SU-DHL-6 (cell line): ENCODE results near the gene SSR4.

Experiments used
- H2AFZ ChIP-seq: fragments of 200-600 bp; sonication (generic); 2 replicates; pipeline ENCODE4 v1.6.1; 2014; ENCODE audit warnings: low read depth, mild to moderate bottlenecking, moderate library complexity, mixed read lengths, antibody characterized with exemption, low read length; ENCODE audit not compliant: severe bottlenecking
- H3F3A ChIP-seq: fragments of 200-600 bp; shearing (Covaris generic); 2 replicates; pipeline ENCODE4 v1.6.0; 2016; ENCODE audit warnings: antibody characterized with exemption, mild to moderate bottlenecking; ENCODE audit not compliant: insufficient read depth
- H3K27ac ChIP-seq: fragments of 200-600 bp; sonication (generic); 2 replicates; pipeline ENCODE4 v1.5.1; 2016; ENCODE audit warnings: low read depth, mild to moderate bottlenecking, low read length, moderate library complexity, mixed read lengths
- H3K27me3 ChIP-seq: fragments of 200-600 bp; sonication (generic), shearing (Covaris generic); 2 replicates; pipeline ENCODE4 v1.6.0; 2014; ENCODE audit warnings: mild to moderate bottlenecking, low read length
- H3K36me3 ChIP-seq: fragments of 200-600 bp; sonication (generic); 2 replicates; pipeline ENCODE4 v1.6.1; 2014; ENCODE audit warnings: mild to moderate bottlenecking, low read length, mixed read lengths
- H3K4me2 ChIP-seq: fragments of 300-600, 200-600 bp; shearing (Covaris generic), sonication (generic); 2 replicates; pipeline ENCODE4 v1.6.0; 2014; ENCODE audit warnings: low read length, low read depth, mild to moderate bottlenecking; ENCODE audit not compliant: poor library complexity, severe bottlenecking
- H3K4me3 ChIP-seq: fragments of 200-600 bp; sonication (generic); 2 replicates; pipeline ENCODE4 v1.5.1; 2014; ENCODE audit warnings: antibody characterized with exemption, low read length, mild to moderate bottlenecking, mixed read lengths; ENCODE audit not compliant: insufficient read depth, poor library complexity, severe bottlenecking
- H3K79me2 ChIP-seq: fragments of 200-600 bp; sonication (generic); 2 replicates; pipeline ENCODE4 v1.6.1; 2014; ENCODE audit warnings: mild to moderate bottlenecking, low read length, moderate library complexity; ENCODE audit not compliant: insufficient read depth
- H3K9ac ChIP-seq: fragments of 200-600 bp; sonication (generic); 2 replicates; pipeline ENCODE4 v1.7.0; 2014; ENCODE audit warnings: mild to moderate bottlenecking, low read length
- H3K9me2 ChIP-seq: fragments of 200-600 bp; sonication (generic); replicated peaks from 2 replicates; pipeline ENCODE4 v1.6.1; 2014; ENCODE audit warnings: low read length; ENCODE audit not compliant: insufficient read depth
- H3K9me3 ChIP-seq: fragments of 200-600 bp; sonication (generic); 2 replicates; pipeline ENCODE4 v1.6.1; 2014; ENCODE audit warnings: low read length, mixed read lengths; ENCODE audit not compliant: insufficient read depth
- H4K20me1 ChIP-seq: fragments of 200-600 bp; sonication (generic); 2 replicates; pipeline ENCODE4 v1.6.1; 2014; ENCODE audit warnings: low read depth, mild to moderate bottlenecking, antibody characterized with exemption, low read length, moderate library complexity, mixed read lengths
- CTCF ChIP-seq: fragments of 200-600 bp; sonication (generic); IDR thresholded peaks from one replicate; pipeline ENCODE4 v1.5.1; 2017; ENCODE audit warnings: antibody characterized with exemption, mild to moderate bottlenecking, low read length, moderate library complexity; ENCODE audit not compliant: insufficient read depth, poor library complexity, severe bottlenecking
- EZH2phosphoT487 ChIP-seq: fragments of 200-600 bp; sonication (generic), shearing (Covaris generic); conservative IDR thresholded peaks from 2 replicates; pipeline ENCODE4 v1.6.1; 2018; ENCODE audit warnings: mild to moderate bottlenecking, antibody characterized with exemption, low read length, moderate library complexity, mixed read lengths

Gene SSR4

GRCh38 chrX:153797415-153798015 is 3.0 kb downstream of the SSR4 start:
- Histone ChIP-seq H3K4me2 (no peak overlapping the region), H4K20me1 (no peaks in the 10 kb centered on the region), H3K9me2 (no peaks in the 10 kb centered on the region), H2AFZ (no peak overlapping the region), H3K4me3 (no peak overlapping the region), H3K36me3 (no peaks in the 10 kb centered on the region), H3F3A (no peaks in the 10 kb centered on the region), H3K9me3 (no peaks in the 10 kb centered on the region), H3K27me3 (no peaks in the 10 kb centered on the region), H3K79me2 (peaks cover 26% of the 10 kb centered on the region), H3K9ac (no peak overlapping the region), H3K27ac (no peak overlapping the region)
- TF ChIP-seq EZH2phosphoT487 (no peak), CTCF (no peak)

GRCh38 chrX:153799326-153799725 is 4.9 kb downstream of the SSR4 start:
- H3K9me2 ChIP-seq, result no peaks in the 10 kb centered on the region
- H3K36me3 ChIP-seq, result no peaks in the 10 kb centered on the region
- H3K27me3 ChIP-seq, result no peaks in the 10 kb centered on the region
- H4K20me1 ChIP-seq, result no peaks in the 10 kb centered on the region
- no peak overlapping the region for H3K4me3 ChIP-seq
- H3K4me2 ChIP-seq, result no peak overlapping the region
- no peak overlapping the region for H2AFZ ChIP-seq
- no peak overlapping the region for H3K9ac ChIP-seq
- no peak overlapping the region for H3K27ac ChIP-seq
- no peaks in the 10 kb centered on the region for H3K9me3 ChIP-seq
- no peaks in the 10 kb centered on the region for H3F3A ChIP-seq
- TF ChIP-seq CTCF, result no peak
- no peak for TF ChIP-seq EZH2phosphoT487
- peaks cover 12% of the 10 kb centered on the region for H3K79me2 ChIP-seq

GRCh38 chrX:153800177-153800722 is 5.8 kb downstream of the SSR4 start:
- Histone ChIP-seq H3K4me2 (no peak overlapping the region), H3K9me2 (no peaks in the 10 kb centered on the region), H3K9ac (no peak overlapping the region), H3K9me3 (no peaks in the 10 kb centered on the region), H4K20me1 (no peaks in the 10 kb centered on the region), H2AFZ (no peak overlapping the region), H3K4me3 (no peak overlapping the region), H3K36me3 (no peaks in the 10 kb centered on the region), H3F3A (no peaks in the 10 kb centered on the region), H3K27ac (no peak overlapping the region), H3K79me2 (peaks cover 4% of the 10 kb centered on the region), H3K27me3 (no peaks in the 10 kb centered on the region)
- TF ChIP-seq EZH2phosphoT487, result no peak
- no peak for TF ChIP-seq CTCF
